ENCODE data around the gene KATNAL2. TPM values are rescaled to one million over a fixed set of nuclear protein-coding genes. Genes with fewer than 3 reads are reported as not detected.
"Not testable (repeated sequence)": the region's sequence is repeated elsewhere in the genome, so short reads cannot be mapped to it uniquely, and the experiment has no call there.

KATNAL2 gene
- polyA plus RNA-seq, 1 donor: 12.8 TPM

- no peak for DNase-seq
These were observed 22.7 kb downstream of the KATNAL2 start for GRCh38 chr18:46939998-46940571.

- no peak for DNase-seq
These were observed 25.2 kb downstream of the KATNAL2 start for GRCh38 chr18:46942646-46943045.

GRCh38 chr18:46946656-46947282 lies 29.4 kb downstream of the KATNAL2 start:
- DNase-seq: peak; percentile 70

GRCh38 chr18:46950064-46950656 lies 32.8 kb downstream of the KATNAL2 start:
- no peak for DNase-seq

- no peak for DNase-seq
These were observed 35.8 kb downstream of the KATNAL2 start for GRCh38 chr18:46953195-46953594.

- no peak for DNase-seq
These were observed 40.8 kb downstream of the KATNAL2 start for GRCh38 chr18:46958209-46958608.

GRCh38 chr18:46963656-46964578 lies 46.5 kb downstream of the KATNAL2 start:
- DNase-seq: not testable (repeated sequence)

- DNase-seq: not testable (repeated sequence)
These were observed 47.3 kb downstream of the KATNAL2 start for GRCh38 chr18:46964579-46965293.

GRCh38 chr18:46966266-46966665 lies 48.9 kb downstream of the KATNAL2 start:
- not testable (repeated sequence) for DNase-seq

GRCh38 chr18:46969551-46969950 lies 52.1 kb downstream of the KATNAL2 start:
- DNase-seq: not testable (repeated sequence)

GRCh38 chr18:47019870-47020269 lies 102.5 kb downstream of the KATNAL2 start:
- not testable (repeated sequence) for DNase-seq

- not testable (repeated sequence) for DNase-seq
These were observed 103.4 kb downstream of the KATNAL2 start for GRCh38 chr18:47020757-47021156.

- DNase-seq: not testable (repeated sequence)
These were observed 105.4 kb downstream of the KATNAL2 start for GRCh38 chr18:47022821-47023220.

GRCh38 chr18:47023769-47024465 lies 106.5 kb downstream of the KATNAL2 start:
- DNase-seq: not testable (repeated sequence)

GRCh38 chr18:47025557-47026174 lies 108.3 kb downstream of the KATNAL2 start:
- DNase-seq: not testable (repeated sequence)

GRCh38 chr18:47028738-47029137 lies 111.3 kb downstream of the KATNAL2 start:
- not testable (repeated sequence) for DNase-seq

GRCh38 chr18:47029684-47030353 lies 112.4 kb downstream of the KATNAL2 start:
- not testable (repeated sequence) for DNase-seq

GRCh38 chr18:47030887-47031286 lies 113.5 kb downstream of the KATNAL2 start:
- not testable (repeated sequence) for DNase-seq

GRCh38 chr18:47032945-47033344 lies 115.5 kb downstream of the KATNAL2 start:
- DNase-seq: no peak

- DNase-seq: not testable (repeated sequence)
These were observed 117.2 kb downstream of the KATNAL2 start for GRCh38 chr18:47034591-47034990.
